GM18508 (cell line): ENCODE measurements around the gene MUC6.

Experiments
- ATAC-seq: cut with Tn5 transposase; IDR thresholded peaks from one replicate; pipeline ENCODE4 v1.9.1; 2021; ENCODE audit warnings: moderate number of reproducible peaks; ENCODE audit not compliant: insufficient read depth, unreplicated experiment

MUC6 gene

DNA sequence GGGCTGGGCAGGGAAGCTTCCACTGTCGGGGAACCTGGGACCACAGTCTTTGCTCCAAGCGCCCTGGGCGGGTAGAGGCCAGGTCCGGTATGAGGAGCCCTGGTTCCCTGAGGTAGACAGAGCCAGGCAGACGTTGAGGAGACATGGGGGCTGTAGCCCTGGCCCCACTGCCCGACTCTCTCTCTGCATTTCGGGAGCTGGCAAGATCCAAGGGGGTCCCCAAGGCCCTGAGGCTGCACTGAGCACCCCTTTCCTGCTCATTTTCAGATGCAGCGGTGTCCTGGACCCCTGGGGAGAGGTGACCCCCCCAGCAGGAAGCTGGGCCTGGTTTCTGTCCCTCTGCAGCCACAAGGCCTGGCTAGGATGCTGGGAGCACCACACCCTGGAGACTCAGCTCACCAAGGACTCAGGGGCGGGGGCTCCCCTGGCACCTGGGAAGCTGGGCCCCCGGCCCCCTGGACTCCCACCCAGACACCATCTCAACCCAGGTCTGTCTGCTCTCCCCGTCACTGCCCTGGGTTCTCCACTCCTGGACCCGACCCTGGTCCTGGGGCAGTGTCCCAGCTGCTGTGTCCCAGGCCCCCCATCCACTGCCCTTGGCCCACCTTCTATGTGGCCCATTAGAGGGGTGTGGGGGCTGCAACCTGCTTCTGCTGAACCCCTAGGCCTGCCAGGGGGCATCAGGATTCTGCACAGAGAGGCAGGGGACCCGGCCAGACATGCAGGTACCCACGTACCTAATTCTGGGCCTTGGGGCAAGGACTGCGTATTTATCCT lies 15.0 kb upstream of the MUC6 start:
- ATAC-seq = no peak

DNA sequence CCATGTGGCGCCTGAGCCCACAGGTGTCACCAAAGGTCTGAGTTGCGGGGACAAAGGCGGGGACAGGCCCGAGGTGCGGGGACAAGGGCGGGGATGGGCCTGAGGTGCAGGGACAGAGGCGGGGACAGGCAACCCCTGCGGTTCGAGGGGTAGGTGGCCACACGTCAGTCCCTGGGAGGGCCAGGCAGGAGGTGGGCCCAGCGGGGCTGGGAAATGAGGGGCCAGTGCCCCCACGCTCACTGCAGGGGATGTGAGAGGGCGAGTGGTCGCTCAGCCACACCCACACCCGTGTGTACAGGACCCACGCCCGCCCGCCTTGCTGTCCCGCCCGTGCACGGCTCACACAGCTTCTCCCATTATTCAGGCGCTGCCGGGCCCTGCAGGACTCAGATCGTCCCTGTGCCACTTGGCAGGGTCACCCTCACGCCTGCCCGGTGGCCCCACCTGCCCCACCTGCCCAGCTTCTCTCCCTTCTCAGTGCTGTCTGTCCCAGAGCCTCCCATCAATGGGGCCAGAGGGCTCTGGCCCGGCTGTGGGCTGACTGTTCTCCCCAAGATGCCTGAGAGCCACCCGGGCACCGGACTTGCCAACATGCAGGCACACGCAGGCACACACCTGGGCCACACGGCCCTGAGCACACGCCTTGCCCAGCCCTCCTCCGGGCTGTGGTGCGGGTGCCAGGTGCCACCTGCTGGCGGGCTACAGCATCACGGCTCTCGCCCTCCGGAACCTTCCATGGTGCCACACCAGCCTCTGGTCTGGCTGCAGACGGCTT lies 14.2 kb upstream of the MUC6 start:
- ATAC-seq = no peak

DNA sequence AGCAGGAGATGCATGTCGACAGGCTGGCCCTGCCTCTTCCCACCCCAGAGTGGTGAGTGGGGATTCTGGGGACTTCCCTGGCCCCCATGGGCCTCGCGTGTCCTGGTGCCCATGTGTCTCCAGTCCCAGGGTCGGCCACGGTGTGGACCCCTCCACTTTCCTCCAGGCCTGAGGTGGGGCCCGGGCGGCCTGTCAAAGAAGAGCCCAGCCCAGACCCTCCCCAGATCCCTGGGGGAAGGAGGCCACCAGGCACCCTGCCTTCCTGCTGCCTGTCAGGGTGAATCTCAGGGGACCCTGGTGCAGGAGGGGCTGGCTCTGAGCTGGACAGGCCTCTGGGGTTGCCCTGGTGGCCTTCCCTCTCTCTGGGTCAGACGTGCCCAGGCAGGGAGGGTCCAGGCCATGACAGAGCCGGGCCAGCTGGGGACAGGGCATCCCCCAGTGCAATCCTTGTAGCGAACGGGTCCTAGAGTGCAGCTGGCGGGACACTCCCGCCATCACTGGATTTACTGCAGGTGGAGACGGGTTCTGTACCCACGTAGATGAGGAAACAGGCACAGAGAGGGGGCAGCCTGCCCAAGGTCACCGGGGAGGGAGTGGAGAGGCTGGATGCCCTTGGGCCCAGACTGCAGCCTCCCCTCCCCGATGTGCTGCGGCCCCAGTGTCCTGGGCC lies 13.5 kb upstream of the MUC6 start:
- ATAC-seq = no peak

GRCh38 chr11:1049431-1049891 lies 12.9 kb upstream of the MUC6 start:
- no peak for ATAC-seq

- ATAC-seq = no peak
These were observed 12.5 kb upstream of the MUC6 start for GRCh38 chr11:1049071-1049405.

DNA sequence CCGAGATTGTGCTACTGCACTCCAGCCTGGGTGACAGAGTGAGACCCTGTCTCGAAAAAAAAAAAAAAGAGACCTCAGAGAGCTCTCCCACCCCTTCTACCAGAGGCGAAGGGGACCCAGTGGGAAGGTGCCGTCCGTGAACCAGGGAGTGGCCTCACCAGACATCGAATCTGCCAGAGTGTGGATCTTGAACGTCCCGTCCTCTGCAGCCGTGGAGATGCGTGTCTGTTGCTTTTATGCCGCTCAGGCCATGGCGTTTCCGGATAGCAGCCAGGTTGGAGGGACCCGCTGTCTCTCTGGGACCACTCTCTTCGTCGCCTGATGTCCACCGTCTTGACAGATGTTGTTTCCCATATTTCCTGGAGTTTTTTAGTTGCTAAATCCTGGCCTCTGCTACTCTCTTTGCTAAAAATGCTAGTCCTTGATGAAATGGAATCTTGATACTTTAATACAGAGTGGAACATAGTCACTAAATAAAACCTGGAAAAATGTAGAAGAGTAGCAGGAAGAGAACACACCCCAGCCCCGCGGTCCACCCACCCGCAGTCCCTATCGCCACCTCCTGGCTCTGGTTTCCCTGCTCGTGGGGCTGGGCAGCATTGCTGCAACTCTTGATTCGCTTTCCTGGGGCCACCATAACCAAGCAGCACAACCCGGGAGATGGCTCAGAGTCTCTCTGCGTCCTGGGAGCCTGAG lies 12.0 kb upstream of the MUC6 start:
- no peak for ATAC-seq

- ATAC-seq = no peak
These were observed 11.2 kb upstream of the MUC6 start for GRCh38 chr11:1047595-1048156.

DNA sequence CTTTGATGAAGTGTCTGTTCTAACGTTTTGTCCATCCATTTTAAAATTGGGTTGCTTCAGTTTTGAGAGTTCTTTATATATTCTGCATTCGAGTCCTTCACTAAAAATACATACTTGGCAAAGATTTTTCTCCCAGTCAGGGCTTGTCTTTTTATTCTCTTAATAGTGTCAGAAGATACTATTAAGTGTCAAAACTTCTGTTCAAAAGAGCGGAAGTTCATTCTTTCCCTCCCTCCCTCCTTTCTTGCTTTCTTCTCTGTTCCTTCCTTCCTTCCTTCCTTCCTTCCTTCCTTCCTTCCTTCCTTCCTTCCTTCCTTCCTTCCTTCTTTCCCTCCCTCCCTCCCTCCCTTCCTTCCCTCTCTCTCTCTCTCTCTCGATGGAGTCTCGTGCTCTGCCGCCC lies 7.6 kb upstream of the MUC6 start:
- no peak for ATAC-seq

DNA sequence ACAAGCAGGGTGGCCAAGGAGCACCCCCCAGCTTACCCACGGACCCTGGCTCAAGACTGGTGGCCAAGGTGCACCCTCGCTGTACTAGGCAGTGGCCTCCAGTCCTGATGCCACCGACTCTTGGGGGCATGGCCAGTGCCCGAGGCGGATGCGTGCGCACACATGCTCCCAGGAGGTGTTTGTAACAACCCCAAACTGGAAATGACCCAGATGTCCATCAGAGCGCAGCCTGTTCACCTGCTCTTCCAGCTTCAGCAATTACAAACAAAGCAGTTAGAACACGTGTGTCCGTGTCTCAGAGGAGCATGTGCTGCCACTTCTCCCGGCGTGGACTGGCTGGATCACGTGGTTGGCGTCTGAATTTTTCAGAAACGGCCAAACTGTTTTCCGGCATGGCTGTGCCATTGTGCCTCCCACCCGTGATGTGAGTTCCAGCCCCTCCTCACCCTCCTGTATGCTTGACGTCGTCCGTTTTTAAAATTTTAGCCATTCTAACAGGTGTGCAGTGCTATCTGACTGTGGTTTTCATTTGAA lies 7.1 kb upstream of the MUC6 start:
- no peak for ATAC-seq

GRCh38 chr11:1042626-1043562 lies 6.4 kb upstream of the MUC6 start:
- ATAC-seq = no peak

DNA sequence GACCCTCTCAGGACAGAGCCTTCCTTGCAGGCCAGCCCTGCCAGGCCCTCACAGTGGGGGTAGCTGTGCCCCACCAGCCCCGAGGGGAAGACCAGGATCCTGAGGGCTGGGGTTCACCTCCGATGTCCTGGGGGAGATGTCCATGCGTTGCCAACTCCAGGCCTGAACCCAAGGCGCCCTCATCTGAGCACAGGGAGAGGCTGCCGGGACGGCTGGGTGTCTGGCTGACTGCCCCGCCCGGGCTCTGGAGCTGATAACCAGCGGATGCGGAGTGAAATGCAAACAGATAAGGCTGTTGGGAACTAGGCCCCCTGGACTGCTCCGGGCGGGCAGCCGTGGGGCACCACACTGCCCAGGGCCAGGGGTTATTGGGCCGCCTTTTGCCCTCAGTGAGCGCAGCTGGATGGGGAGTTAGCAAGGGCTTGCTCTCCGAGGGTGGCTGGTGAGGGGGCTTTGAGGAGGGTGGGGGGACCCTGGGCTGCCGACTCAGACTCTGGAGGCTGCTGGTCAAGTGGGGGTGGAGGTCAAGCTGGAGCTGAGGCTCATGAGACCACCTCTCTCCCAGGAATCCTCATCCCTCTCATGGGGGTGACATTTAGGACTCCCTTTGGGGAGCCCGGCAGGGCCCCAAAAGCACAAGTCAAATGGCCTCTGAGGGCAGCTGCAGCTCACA lies 5.6 kb upstream of the MUC6 start:
- ATAC-seq = no peak

DNA sequence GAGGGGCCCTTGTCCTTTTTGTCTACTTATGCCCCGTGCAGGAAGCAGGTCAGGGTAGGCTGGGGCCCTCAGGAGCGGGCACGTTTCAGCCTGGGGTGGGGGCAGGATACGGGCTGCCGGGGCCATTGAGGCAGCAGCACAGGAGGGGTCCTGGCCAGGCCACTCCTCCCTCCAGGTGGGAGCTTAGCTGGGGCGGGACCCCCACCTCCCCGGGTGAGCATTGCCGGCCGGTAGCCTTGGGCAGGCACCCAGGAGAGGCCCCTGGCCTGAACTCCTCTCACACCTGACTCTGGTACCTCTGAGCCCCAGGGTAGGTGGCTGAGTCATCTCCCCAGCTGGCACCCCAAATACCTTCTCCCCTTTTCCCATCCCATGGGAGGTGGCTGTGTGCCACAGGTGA lies 5.0 kb upstream of the MUC6 start:
- no peak for ATAC-seq

GRCh38 chr11:1041149-1041467 lies 4.6 kb upstream of the MUC6 start:
- ATAC-seq = no peak

GRCh38 chr11:1040428-1041148 lies 4.1 kb upstream of the MUC6 start:
- ATAC-seq = no peak

- ATAC-seq = no peak
These were observed 3.2 kb upstream of the MUC6 start for GRCh38 chr11:1039481-1040427.

GRCh38 chr11:1038921-1039320 lies 2.4 kb upstream of the MUC6 start:
- no peak for ATAC-seq

GRCh38 chr11:1038361-1038760 lies 1.8 kb upstream of the MUC6 start:
- no peak for ATAC-seq
